Stimulated activated CD8-positive, alpha-beta memory T cell treated with anti-CD3 and anti-CD28 coated beads, Interleukin-12 subunit alpha, Interleukin-12 subunit beta, amount 100 ng/mL, for 24 hours (primary cell): ENCODE results near the gene SERPINB10.
"Not testable (repeated sequence)": the region's sequence is repeated elsewhere in the genome, so short reads cannot be mapped to it uniquely, and the experiment has no call there.

ENCODE experiments used
- DNase-seq: peaks from one replicate; pipeline ENCODE4 v3.0.0-alpha.2; 2020; ENCODE audit errors: extremely low read depth

Gene SERPINB10

DNA sequence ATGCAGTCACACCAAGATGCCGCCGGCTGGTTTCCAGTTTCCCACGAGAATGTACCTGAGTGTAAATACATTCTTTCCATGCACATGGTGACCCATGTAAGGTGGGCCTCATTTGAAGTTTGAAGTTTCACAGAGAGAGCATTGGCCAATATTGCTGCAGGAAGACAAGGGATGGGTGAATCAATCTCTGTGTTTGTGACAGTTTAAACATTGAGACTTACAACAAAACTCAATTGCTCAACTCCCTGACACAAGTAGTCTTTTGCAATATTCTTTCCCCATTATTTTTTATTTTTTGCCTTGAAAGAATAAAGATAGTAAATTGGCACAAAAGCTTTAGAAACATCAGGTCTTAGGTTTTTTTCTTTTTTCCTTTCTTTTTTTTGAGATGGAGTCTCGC, 15.2 kb upstream of the SERPINB10 start:
- DNase-seq: no peak

DNA sequence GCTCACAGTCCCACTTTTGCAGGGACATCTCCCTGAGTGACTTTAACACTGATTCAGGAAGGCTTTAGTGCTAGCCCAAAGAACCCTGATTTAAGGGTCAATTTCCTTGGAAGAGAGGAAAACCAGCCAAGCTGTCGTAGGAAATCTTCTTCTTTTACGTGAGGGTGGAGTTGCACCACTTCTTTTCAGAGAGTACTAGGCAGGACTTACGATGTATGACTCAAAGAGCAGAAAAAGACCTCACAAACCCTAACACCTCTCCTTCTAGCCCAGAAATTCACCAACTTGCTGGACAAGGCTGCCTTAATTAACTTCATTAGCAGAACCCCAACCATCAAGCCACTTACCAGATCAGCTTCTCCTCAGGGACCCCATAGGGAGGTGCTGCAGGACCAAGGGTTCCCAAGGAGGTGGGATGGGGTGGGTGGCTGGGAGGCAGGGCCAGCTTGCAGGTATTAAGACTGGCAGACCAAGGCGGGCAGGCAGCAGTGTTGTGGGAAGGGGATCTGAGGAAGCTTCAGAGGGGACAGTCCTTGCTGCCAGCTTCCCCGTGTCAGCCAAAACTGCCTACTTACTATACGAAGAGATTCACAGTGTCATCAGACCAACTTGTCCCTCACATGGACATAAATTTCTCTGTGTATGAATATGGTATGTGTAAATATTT, 13.5 kb upstream of the SERPINB10 start:
- DNase-seq: no peak

- no peak for DNase-seq
Measured at GRCh38 chr18:63895190-63895589, 12.6 kb upstream of the SERPINB10 start.

- DNase-seq: no peak
Measured at GRCh38 chr18:63897072-63897471, 10.7 kb upstream of the SERPINB10 start.

DNA sequence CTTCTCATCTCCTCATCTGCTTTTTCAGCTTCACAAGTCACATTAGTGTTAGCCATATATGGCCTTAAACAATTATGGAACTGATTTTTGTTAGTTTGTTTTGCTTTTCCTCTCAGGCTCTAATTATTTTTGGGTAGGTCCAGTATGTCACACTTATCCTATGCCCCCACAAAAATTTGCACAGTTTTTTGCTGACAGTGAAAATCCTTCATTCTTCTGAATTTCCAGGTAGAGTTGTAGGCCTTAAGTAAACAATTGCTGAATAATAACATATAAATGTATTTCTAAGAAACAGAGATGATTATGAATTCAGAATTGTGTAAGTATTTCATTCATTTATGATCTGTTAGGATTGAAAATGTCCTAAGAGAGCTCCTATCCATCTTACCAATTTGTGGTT, 8.6 kb upstream of the SERPINB10 start:
- DNase-seq: no peak

DNA sequence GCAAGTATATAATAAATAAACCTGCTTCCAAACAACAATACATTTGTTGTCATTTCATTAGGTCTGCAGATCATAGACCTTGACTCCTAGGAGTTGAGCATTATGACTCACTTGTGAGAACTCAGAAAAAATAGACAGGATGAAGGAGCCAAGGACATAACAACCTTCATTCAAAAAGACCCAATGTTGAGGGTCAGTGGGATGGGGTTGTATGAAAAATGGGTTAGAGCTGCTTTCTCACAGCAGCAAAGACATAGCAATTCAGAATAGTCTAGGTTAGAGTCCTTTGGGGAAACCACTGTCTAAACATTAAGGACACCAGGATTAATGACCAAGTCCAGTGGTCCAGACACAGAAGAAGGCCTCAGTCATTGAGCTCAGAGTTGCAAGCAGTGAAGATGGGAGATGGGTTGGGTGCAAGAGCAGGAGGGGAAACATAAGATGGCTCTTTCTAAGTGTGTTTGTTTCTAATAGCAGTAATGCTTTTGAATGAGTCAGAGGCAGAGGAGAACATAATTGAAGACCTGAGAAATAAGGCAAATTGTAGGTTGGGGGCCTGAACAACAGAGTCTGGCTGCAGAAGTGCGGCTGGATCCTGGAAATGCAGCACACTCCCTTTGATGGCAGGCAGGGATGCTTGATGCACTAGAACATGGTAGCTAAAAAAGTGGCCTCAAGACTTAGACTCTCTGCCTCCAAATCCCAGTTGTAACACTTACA, 3.7 kb upstream of the SERPINB10 start:
- DNase-seq: no peak

DNA sequence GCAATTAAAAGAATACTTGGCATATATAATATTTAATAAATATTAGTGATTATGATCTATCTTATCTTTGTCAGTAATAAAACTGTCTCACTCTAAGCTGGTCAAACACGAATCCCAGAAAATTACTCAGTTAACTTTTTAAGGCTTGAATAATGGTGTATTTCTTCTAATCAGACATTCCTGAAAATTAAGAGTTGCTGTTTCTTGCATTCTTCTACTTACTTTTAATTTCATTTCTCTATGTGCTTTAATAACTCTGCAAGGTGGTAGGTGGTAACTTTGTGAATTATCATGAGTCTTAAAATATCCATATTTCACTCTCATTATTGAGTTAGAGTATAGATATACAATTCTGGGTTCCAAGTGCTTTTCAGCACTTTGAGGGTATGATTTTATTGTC, 3.1 kb upstream of the SERPINB10 start:
- no peak for DNase-seq

GRCh38 chr18:63905361-63905760, 2.4 kb upstream of the SERPINB10 start:
- DNase-seq: no peak

- DNase-seq: no peak
Measured at GRCh38 chr18:63906056-63906455, 1.7 kb upstream of the SERPINB10 start.

- DNase-seq: no peak
Measured at GRCh38 chr18:63908858-63909257, 1.1 kb downstream of the SERPINB10 start.

- no peak for DNase-seq
Measured at GRCh38 chr18:63909870-63910269, 2.1 kb downstream of the SERPINB10 start.

- no peak for DNase-seq
Measured at GRCh38 chr18:63917817-63918216, 10.1 kb downstream of the SERPINB10 start.

- no peak for DNase-seq
Measured at GRCh38 chr18:63922049-63922448, 14.3 kb downstream of the SERPINB10 start.

GRCh38 chr18:63924551-63924950, 16.8 kb downstream of the SERPINB10 start:
- DNase-seq: no peak

DNA sequence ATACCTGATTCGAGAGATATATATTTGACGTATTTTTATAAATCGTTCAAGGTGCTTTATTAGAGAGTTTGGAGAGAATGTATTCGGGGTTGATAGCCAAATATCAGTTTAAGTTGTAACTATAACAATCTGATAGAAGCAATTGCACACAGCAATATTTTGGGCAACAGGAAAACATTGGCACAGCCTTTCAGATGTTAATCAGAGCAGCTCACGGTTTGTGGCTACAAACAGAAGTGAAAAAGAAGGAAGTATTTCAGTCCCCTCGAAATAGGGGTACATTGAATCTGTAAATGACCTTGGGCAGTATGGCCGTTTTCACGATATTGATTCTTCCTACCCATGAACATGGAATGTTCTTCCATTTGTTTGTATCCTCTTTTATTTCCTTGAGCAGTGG, 20.6 kb downstream of the SERPINB10 start:
- no peak for DNase-seq

- not testable (repeated sequence) for DNase-seq
Measured at GRCh38 chr18:63929369-63929768, 21.6 kb downstream of the SERPINB10 start.

GRCh38 chr18:63930773-63931354, 23.1 kb downstream of the SERPINB10 start:
- DNase-seq: no peak

DNA sequence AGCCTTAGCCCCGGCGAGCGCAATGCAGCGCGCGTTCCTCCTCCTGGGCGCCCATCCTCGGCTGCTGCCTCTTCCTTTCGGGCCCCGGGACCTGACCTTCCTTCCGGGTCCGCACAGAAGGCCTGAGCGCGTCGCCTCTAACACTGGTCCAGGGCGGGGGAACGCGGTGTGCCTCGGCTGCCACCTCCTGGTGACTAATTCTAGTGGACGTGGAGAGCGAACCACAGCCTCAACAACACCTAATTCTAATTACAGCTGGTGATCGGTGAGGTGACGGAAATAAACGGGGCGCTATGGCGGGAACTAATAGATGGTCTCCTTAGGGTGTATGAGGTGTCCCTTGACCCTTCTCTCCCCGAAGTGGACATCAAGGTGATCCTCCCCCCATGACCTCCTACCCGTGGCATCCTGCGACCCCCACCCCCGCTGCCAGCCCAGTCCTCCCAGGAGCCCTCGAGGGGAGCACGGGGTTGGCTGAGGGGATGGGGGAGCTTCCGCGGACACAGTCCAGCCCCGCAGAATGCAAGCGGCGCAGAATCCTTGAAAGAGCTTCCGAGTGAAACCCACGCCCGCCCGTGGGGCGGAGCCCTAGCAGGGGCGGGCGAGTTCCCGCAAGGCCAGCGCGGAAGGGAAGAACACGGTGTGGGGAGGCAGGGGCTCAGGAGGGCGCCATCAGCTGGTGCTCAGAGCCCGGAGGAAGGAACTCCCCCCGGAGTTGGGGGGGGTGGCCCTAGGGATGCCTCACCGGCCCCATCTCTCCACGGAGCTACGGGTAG, 28.6 kb downstream of the SERPINB10 start:
- no peak for DNase-seq

DNA sequence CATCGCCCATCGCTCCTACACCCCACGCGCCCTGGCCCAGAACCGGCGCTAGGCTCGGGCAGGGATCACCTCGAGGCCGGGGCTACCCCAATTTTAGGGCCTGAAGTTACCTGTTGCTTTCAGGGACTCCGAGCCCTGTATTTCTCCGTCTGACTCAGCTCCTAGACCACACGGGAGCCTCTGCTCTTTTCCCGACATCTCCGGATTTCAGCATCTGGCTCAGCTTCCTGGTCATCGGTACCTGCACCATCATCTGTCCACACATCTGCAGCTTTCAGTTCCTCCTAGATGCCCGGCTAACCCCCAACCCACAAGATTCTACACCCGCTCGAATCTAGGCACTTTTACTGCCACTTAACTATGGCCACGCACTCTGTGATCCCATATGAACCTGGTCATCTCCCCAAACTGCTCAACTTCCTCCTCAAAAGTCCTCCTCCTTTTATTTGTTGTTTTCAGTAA, 29.2 kb downstream of the SERPINB10 start:
- no peak for DNase-seq

DNA sequence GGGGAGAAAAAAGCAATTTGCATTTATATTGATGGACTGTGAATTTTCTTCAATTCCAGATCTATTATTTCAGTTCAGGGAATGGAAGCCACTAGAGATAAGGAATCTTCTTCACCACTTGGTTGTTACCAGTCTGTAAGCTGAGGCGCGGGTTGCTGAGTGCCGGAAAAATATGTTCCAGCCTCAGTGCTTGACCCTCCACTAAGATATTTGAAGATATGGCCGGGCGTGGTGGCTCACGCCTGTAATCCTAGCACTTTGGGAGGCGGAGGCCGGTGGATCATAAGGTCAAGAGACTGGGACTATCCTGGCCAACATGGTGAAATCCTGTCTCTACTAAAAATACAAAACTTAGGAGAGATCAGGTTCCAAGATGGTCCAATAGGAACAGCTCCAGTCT, 32.2 kb downstream of the SERPINB10 start:
- DNase-seq: no peak

GRCh38 chr18:63940543-63941050, 32.8 kb downstream of the SERPINB10 start:
- not testable (repeated sequence) for DNase-seq
